K562 (cell line): ENCODE data around the gene ODAD3. TPM values are rescaled to one million over a fixed set of nuclear protein-coding genes. Genes with fewer than 3 reads are reported as not detected.
A peak's percentile ranks its signal among the peaks of the same experiment; 100 is the strongest.

Experiments
- ARID3B ChIP-seq: fragments of 250-450 bp; sonication (Bioruptor Pico); IDR thresholded peaks from 2 replicates; pipeline ENCODE4 v1.4.0; 2020; ENCODE audit warnings: borderline replicate concordance
- FOXJ3 ChIP-seq: sonication (generic); formaldehyde crosslinking; IDR thresholded peaks from 2 replicates; pipeline ENCODE4 v1.4.0; 2020; ENCODE audit warnings: mild to moderate bottlenecking, missing genetic modification reagents
- JUNB ChIP-seq: fragments of 450-650 bp; formaldehyde crosslinking; conservative IDR thresholded peaks from 2 replicates; pipeline ENCODE4 v1.4.0; 2020; ENCODE audit warnings: mild to moderate bottlenecking
- MEF2D ChIP-seq: conservative IDR thresholded peaks from 2 replicates; pipeline ENCODE4 v1.6.1; 2016; ENCODE audit warnings: low read depth, missing genetic modification characterization, missing compliant biosample characterization
- NFIC ChIP-seq: fragments of 450-650 bp; IDR thresholded peaks from 2 replicates; pipeline ENCODE4 v1.6.1; 2017; ENCODE audit warnings: mild to moderate bottlenecking, inconsistent platforms
- RBM25 ChIP-seq: fragments of 200-400 bp; formaldehyde crosslinking; IDR thresholded peaks from 2 replicates; pipeline ENCODE4 v1.6.1; 2018; ENCODE audit warnings: low read length, low read depth, moderate library complexity; ENCODE audit not compliant: severe bottlenecking
- RHOXF2B ChIP-seq: fragments of 250-450 bp; sonication (Bioruptor Pico); conservative IDR thresholded peaks from 2 replicates; pipeline ENCODE4 v1.5.1; 2021
- SMAD2 ChIP-seq: fragments of 150-350 bp; IDR thresholded peaks from 2 replicates; pipeline ENCODE4 v1.6.1; 2014; ENCODE audit warnings: low read depth, mild to moderate bottlenecking, low read length
- SMARCB1 ChIP-seq: IDR thresholded peaks from 2 replicates; pipeline ENCODE4 v1.6.1; 2011; ENCODE audit warnings: improper control_type of control experiment, low read depth; ENCODE audit not compliant: insufficient read length
- SOX6 ChIP-seq: fragments of 450-650 bp; IDR thresholded peaks from 2 replicates; pipeline ENCODE4 v1.6.1; 2014; ENCODE audit warnings: mild to moderate bottlenecking
- TFE3 ChIP-seq: fragments of 450-650 bp; formaldehyde crosslinking; IDR thresholded peaks from 2 replicates; pipeline ENCODE4 v1.4.0; 2020; ENCODE audit warnings: mild to moderate bottlenecking, mixed read lengths
- ZKSCAN3 ChIP-seq: fragments of 250-450 bp; sonication (Bioruptor Pico); IDR thresholded peaks from 2 replicates; pipeline ENCODE4 v1.4.0; 2020
- ZNF165 ChIP-seq: fragments of 250-450 bp; sonication (Bioruptor Pico); IDR thresholded peaks from 2 replicates; pipeline ENCODE4 v1.4.0; 2020; ENCODE audit warnings: borderline replicate concordance
- polyA plus RNA-seq, 8 experiments: library from polyadenylated mRNA; depleted of rRNA in 4 of 8; stranded (reverse) in 5 of 8; unstranded in 3 of 8; fragments of >200 nt; fragmentation: Nextera tagmentation in 2 of 8; fragmentation: Illumina TruSeq in 1 of 8; extraction: Ambion mirVana in 2 of 8; extraction: Trizol in 1 of 8; gene quantifications; 2 replicates each; pipeline versions ENCODE4 v1.2.1 to v1.2.3, GENCODE V29; 2011 to 2014; ENCODE audit warnings: inconsistent platforms in 1 of 8, missing spikeins in 1 of 8
- total RNA-seq, 7 experiments: library from RNA; depleted of rRNA in 6 of 7; stranded (reverse); fragments of >200 nt in 6 of 7; fragmentation: Illumina TruSeq in 2 of 7; extraction: Trizol in 2 of 7; gene quantifications; 2 replicates each; pipeline versions ENCODE4 v1.2.1 to v1.2.3, GENCODE V29; 2011 to 2021; ENCODE audit warnings: low replicate concordance in 1 of 7
- TF ChIP-seq, protein P1 (sequence below): sonication (generic); formaldehyde crosslinking; IDR thresholded peaks from 2 replicates; pipeline ENCODE4 v1.8.0; 2022; ENCODE audit warnings: mild to moderate bottlenecking, low read depth, missing genetic modification reagents
- TF ChIP-seq, protein P2 (sequence below): fragments of 250-450 bp; sonication (Bioruptor Pico); IDR thresholded peaks from 2 replicates; pipeline ENCODE4 v1.4.0; 2020

Gene ODAD3
- total and polyA plus RNA-seq, 9 of the 15 experiments (the other 6 are each of a cell fraction or from before 2014, with no cell fraction given): 0.07 to 0.72 (median 0.14) TPM; not detected in 2

DNA sequence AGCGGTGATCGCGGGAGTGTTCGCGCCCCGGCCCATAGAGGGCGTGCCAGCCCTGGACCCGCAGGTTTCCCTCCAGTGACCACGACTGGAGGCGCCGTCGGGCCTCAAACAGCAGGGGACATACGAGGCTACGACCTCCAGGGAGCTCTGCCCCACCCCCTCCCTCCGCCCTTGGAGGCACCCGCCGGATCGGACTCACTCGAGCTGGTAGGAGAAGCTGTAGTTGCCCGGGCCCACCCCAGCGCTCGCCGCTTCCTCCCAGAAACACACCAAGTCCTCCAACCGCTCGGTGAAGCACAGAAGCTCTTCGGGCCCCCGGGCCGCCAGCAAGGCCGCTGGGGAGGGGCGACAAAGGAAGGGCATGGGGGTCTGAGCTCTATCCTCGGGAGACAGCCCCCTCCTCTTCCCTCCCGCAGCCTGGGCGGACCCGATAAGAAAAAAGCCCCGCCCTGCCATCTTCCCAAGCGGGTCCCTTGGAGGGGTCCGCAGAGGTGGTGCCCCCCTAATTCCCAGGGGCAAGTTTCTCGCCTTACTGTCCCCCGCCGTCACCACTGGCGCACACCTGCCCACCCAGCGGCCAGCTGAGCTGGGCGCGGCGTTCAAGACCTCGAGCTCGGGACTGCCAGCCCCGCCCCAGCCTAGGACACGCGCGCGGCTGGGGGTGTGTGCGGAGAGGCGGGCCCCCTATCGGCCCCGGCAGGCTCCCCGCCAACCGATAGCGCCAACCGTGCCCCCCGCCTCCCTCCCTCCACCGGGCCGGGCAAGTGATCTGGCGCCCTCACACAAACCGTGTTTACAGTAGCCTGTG, 51.8 kb downstream of the ODAD3 start (continued):
- no peak for TF ChIP-seq TFE3 (CRISPR knock-in tag)
- peak; percentile 32 for TF ChIP-seq RBM25
- TF ChIP-seq, protein P1, sequence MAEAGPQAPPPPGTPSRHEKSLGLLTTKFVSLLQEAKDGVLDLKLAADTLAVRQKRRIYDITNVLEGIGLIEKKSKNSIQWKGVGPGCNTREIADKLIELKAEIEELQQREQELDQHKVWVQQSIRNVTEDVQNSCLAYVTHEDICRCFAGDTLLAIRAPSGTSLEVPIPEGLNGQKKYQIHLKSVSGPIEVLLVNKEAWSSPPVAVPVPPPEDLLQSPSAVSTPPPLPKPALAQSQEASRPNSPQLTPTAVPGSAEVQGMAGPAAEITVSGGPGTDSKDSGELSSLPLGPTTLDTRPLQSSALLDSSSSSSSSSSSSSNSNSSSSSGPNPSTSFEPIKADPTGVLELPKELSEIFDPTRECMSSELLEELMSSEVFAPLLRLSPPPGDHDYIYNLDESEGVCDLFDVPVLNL (CRISPR knock-in tag): 0 out of 2 replicates have a peak, but pooled peaks have one; percentile 38
- no peak for TF ChIP-seq MEF2D (tag)
- peak; percentile 61 for TF ChIP-seq NFIC
- TF ChIP-seq SMARCB1: no peak
- peak; percentile 28; the same call in 1 of the 2 replicates for TF ChIP-seq SOX6
- no peak for TF ChIP-seq SMAD2
- TF ChIP-seq FOXJ3 (CRISPR knock-in tag): no peak
- TF ChIP-seq ARID3B (CRISPR knock-in tag): 0 out of 2 replicates have a peak, but pooled peaks have one; percentile 19
- no peak for TF ChIP-seq RHOXF2B
- TF ChIP-seq ZKSCAN3 (CRISPR knock-in tag): no peak
- no peak for TF ChIP-seq JUNB (CRISPR knock-in tag)
- TF ChIP-seq ZNF165 (CRISPR knock-in tag): no peak
- TF ChIP-seq, protein P2, sequence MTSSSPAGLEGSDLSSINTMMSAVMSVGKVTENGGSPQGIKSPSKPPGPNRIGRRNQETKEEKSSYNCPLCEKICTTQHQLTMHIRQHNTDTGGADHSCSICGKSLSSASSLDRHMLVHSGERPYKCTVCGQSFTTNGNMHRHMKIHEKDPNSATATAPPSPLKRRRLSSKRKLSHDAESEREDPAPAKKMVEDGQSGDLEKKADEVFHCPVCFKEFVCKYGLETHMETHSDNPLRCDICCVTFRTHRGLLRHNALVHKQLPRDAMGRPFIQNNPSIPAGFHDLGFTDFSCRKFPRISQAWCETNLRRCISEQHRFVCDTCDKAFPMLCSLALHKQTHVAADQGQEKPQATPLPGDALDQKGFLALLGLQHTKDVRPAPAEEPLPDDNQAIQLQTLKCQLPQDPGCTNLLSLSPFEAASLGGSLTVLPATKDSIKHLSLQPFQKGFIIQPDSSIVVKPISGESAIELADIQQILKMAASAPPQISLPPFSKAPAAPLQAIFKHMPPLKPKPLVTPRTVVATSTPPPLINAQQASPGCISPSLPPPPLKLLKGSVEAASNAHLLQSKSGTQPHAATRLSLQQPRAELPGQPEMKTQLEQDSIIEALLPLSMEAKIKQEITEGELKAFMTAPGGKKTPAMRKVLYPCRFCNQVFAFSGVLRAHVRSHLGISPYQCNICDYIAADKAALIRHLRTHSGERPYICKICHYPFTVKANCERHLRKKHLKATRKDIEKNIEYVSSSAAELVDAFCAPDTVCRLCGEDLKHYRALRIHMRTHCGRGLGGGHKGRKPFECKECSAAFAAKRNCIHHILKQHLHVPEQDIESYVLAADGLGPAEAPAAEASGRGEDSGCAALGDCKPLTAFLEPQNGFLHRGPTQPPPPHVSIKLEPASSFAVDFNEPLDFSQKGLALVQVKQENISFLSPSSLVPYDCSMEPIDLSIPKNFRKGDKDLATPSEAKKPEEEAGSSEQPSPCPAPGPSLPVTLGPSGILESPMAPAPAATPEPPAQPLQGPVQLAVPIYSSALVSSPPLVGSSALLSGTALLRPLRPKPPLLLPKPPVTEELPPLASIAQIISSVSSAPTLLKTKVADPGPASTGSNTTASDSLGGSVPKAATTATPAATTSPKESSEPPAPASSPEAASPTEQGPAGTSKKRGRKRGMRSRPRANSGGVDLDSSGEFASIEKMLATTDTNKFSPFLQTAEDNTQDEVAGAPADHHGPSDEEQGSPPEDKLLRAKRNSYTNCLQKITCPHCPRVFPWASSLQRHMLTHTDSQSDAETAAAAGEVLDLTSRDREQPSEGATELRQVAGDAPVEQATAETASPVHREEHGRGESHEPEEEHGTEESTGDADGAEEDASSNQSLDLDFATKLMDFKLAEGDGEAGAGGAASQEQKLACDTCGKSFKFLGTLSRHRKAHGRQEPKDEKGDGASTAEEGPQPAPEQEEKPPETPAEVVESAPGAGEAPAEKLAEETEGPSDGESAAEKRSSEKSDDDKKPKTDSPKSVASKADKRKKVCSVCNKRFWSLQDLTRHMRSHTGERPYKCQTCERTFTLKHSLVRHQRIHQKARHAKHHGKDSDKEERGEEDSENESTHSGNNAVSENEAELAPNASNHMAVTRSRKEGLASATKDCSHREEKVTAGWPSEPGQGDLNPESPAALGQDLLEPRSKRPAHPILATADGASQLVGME (CRISPR knock-in tag): no peak
